ENCODE data around the gene ISYNA1.

GRCh38 chr19:18442941-18443340 is 5.0 kb upstream of the ISYNA1 start:
- no peak for TF ChIP-seq POLR2A (IDR thresholded peaks at IDR 0.05)
- TF ChIP-seq, protein P1, sequence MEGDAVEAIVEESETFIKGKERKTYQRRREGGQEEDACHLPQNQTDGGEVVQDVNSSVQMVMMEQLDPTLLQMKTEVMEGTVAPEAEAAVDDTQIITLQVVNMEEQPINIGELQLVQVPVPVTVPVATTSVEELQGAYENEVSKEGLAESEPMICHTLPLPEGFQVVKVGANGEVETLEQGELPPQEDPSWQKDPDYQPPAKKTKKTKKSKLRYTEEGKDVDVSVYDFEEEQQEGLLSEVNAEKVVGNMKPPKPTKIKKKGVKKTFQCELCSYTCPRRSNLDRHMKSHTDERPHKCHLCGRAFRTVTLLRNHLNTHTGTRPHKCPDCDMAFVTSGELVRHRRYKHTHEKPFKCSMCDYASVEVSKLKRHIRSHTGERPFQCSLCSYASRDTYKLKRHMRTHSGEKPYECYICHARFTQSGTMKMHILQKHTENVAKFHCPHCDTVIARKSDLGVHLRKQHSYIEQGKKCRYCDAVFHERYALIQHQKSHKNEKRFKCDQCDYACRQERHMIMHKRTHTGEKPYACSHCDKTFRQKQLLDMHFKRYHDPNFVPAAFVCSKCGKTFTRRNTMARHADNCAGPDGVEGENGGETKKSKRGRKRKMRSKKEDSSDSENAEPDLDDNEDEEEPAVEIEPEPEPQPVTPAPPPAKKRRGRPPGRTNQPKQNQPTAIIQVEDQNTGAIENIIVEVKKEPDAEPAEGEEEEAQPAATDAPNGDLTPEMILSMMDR (IDR thresholded peaks at IDR 0.05), result no peak

All from heart left ventricle (tissue), 13 donors.